Measurements from ENCODE around the gene FOXN4.

FOXN4 gene

GRCh38 chr12:109281452-109281851 is 27.6 kb downstream of the FOXN4 start:
- no peak for DNase-seq (ENCODE audit: low spot score)

DNA sequence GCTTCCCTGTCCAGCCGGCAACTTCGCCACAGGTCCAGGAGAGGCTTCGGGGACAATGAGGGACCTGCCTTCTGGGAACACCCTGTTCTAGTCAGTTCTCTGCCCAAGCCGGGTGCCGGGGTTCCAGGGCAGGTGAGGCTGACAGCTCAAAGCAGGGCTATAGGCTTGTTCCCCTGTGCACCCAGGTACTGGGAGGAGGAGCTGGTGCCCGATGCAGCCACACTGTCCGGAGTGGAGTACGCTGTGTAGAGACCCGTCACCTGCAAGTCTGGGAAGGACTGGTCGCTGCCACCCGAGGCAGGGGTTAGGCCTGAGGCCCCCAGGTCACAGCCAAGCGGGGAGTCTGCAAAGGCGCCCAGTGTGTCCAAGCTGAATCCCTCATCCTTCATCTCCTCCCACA is 29.6 kb downstream of the FOXN4 start:
- DNase-seq (ENCODE audit: low spot score) = no peak

DNA sequence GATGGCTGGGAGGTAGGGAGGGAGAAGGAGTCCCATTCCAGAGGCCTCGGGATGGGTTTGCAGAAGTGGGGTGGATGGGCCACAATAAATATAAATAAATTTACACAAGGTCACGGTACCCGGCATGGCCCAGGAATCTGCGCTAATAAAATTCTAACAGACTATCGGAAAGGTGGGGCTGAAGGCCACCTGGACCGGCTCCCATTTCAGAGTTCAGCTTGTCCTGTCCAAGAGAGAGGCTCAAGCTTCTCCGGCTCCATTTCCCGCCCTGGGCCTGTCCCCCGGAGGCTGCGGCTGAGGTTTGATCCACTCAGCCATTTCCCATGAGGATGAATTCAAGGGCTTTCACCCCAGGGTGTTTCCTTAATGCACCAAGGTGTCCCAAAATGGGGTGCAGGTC is 30.2 kb downstream of the FOXN4 start:
- DNase-seq (ENCODE audit: low spot score) = no peak

- no peak for DNase-seq (ENCODE audit: low spot score)
Measured at GRCh38 chr12:109277899-109278762, 31.0 kb downstream of the FOXN4 start.

DNA sequence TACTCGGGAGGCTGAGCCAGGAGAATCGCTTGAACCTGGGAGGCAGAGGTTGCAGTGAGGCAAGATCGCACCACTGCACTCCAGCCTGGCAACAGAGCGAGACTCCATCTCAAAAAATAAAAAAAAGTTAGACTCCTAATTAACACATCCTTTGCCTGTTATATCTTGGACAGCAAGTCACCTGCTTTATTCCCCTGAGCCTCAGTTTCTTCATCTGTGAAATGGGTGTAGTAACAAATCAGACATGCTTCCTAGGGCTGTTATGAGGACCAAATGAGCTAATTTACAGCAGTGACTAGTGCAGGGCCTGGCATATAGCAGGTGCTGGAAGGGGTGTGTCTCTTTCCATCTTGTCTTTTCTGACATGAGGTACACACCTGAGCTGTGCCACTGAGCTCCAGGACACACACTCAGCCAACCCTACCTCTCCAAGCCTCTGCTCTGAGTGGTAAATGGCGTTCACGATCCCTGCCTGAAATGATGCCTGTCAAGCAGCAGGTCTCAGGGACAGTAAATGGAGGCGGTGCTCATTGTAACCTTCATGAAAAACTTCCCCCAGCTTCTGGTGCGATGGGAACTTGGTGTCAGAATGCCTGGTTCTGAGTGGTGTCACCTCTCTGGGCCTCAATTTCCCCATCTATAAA is 31.7 kb downstream of the FOXN4 start:
- no peak for DNase-seq (ENCODE audit: low spot score)

GRCh38 chr12:109276160-109276559 is 32.9 kb downstream of the FOXN4 start:
- no peak for DNase-seq (ENCODE audit: low spot score)

DNA sequence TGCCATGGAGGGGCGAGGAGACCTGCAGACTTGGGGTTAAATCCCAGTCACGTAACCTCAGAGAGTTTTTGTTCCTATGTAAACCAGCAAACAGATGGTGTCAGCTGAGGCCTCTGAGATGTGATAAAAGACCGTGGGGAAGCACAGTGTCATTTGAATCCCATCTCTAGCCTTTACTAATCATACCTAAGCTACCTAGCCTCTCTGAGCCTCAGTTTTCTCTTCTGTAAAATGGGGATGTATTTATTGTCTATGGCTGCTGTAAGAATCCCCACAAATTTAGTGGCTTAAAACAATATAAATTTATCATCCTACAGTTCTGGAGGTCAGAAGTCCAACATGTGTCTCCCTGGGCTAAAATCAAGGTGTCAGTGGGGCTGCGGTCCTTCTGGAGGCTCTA is 33.9 kb downstream of the FOXN4 start:
- DNase-seq (ENCODE audit: low spot score) = no peak

DNA sequence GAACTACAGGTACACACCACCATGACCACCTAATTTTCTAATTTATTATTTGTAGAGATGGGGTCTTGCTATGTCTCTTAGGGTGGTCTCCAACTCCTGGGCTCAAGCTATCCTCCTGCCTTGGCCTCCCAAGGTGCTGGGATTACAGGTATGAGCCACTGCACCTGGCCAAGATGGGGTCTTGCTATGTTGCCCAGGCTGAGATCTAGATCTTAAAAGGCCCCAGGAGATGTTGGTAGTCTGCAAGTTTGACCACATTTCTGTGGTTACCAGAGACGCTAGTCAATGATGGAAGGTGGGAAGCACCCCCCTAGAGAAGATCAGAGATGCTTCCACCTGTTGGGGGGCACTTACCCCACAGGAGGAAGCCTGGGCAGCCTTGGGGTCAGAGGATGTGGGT is 34.7 kb downstream of the FOXN4 start:
- no peak for DNase-seq (ENCODE audit: low spot score)

DNA sequence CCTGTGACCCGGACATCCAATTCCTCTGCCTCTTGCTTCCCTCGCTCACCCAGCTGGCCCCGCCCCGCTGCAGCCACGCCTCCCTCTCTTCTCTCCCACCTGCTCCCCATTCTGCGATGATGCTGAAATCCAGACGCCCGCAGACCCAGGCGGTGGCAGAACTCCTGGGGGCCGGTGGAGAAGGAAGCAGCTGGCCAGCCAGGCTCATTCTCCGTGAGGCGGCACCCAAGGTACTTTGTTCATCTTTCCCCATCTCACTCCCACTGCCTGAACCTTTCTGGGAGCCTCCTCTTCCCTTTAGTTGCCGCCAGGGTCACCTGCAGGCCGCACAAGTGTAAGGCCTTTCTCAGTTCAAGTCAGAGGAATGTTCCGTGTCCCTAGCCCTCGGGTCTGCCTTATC is 35.7 kb downstream of the FOXN4 start:
- no peak for DNase-seq (ENCODE audit: low spot score)

DNA sequence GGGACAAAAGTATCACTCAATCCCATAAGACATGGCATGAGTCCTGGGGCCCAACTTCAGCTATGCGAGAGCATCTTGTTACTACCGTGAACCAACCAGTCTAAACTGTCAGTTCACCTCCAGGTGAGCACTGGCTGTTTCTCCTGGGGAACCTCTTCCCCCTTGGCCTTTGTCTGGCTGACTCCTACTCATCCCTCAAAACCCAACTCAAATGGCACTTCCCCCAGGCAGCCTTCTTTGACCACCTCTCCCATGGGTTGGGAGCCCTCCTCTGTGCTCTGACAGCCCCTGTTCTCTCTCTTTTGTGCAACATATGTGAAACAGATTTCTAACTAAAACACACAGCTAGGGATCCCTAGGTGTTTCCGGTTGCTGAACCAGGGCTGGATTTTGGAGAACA is 37.7 kb downstream of the FOXN4 start:
- DNase-seq (ENCODE audit: low spot score) = no peak

- DNase-seq (ENCODE audit: low spot score) = no peak
Measured at GRCh38 chr12:109270494-109270893, 38.6 kb downstream of the FOXN4 start.

GRCh38 chr12:109269428-109269827 is 39.7 kb downstream of the FOXN4 start:
- no peak for DNase-seq (ENCODE audit: low spot score)

- no peak for DNase-seq (ENCODE audit: low spot score)
Measured at GRCh38 chr12:109268896-109269295, 40.2 kb downstream of the FOXN4 start.

- DNase-seq (ENCODE audit: low spot score) = no peak
Measured at GRCh38 chr12:109267361-109267760, 41.7 kb downstream of the FOXN4 start.

DNA sequence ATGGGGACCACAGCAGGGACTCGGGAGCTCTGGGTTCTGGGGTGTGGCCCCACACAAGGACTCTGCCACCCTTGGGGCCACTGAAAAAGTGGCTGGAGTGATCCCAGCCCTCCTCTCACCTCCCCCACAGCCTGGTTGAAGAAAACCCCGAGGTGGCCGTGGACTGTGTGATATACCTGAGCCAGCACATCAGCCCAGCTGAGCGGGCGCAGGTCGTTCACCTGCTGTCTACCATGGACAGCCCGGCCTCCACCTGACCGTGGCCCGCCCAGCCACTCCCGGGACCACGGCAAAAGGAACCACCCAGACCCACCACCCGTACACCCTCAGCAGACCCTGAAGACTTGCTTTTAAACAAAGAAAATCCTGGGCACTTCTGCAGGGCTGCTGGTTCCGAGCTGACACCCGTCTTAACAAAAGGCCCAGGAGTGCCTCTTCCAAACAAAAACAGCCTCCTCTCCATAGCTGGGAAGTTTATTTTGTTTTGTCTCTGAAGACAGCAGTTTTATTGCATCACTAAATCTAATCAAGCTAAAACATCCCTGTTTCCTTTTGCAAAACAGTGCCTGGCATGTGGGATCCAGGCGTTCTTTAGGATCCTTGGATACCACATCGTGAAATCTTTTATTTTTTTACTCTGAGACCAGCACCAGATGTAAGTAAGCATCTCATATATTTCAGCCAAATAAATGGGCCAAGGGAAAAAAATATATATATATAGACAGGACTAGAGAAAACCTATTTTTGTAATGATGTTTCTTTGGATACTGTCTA is 42.8 kb downstream of the FOXN4 start:
- no peak for DNase-seq (ENCODE audit: low spot score)

DNA sequence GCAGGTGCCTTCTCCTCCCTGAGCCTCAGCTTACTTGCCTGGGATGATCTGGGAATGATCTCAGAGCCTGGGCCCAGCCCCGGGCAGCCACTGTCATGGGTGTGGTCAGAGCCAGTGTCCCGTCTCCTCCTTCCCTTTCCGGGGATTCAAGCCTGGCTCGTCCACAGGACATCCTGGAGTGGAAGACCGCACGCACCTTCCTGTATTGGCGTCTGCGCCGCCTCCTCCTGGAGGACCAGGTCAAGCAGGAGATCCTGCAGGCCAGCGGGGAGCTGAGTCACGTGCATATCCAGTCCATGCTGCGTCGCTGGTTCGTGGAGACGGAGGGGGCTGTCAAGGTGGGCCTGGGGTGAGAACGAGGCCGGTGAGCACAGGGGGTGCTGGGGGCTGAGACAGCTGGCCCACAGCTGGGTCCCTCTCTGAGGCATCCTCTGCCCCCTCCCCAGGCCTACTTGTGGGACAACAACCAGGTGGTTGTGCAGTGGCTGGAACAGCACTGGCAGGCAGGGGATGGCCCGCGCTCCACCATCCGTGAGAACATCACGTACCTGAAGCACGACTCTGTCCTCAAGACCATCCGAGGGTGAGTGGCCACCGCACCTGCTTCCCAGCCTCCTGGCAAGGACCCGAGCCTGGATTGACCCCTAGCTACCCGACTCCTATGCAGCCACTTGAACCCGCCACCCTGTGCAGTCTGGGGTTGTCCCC is 44.0 kb downstream of the FOXN4 start:
- DNase-seq (ENCODE audit: low spot score) = no peak

DNA sequence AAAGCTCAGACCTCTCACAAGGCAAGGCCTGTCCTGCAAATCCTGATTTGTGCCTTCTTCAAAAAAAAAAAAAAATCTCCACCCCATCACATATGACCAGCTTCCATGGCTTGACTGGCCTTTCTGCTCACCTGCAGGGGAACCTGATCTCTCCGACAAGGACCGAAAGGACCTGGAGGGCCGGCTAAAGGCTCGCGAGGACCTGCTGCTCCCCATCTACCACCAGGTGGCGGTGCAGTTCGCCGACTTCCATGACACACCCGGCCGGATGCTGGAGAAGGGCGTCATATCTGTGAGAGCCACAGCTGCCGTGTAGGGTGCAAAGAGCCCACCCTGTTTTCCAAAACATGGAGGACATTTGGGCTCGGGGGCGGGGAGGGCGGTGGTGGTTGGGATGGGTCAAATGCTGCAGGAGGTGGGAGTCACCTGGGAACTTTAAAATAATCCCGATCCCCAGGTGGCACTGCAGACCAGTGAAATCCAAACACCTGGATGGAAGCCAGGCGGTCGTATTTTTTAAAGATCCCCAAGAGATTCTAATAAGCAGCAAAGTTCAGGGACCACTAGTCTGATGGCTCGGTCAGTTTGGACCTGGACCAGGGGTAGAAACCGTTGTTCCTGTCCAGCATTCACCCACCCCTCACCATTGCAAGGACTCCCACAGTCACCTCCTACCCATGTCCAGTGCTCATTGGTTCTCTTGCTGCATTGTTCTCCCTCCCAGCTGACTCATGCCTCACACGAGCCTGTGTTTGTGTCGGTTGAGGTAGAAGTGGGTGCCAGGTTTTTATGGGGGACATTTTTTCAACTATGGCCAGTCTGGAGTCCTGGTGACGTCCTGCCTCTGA is 44.8 kb downstream of the FOXN4 start:
- DNase-seq (ENCODE audit: low spot score) = no peak

GRCh38 chr12:109263439-109263838 is 45.6 kb downstream of the FOXN4 start:
- no peak for DNase-seq (ENCODE audit: low spot score)

- DNase-seq (ENCODE audit: low spot score) = no peak
Measured at GRCh38 chr12:109261939-109262338, 47.1 kb downstream of the FOXN4 start.

GRCh38 chr12:109261087-109261486 is 48.0 kb downstream of the FOXN4 start:
- DNase-seq (ENCODE audit: low spot score) = no peak

- no peak for DNase-seq (ENCODE audit: low spot score)
Measured at GRCh38 chr12:109259545-109259895, 49.6 kb downstream of the FOXN4 start.
